Tibial nerve (tissue), 3 donors: ENCODE data around the gene IPMK.

Experiments
- POLR2A ChIP-seq, 2 donors: fragments of 450-650 bp; IDR thresholded peaks; one replicate each; pipeline ENCODE4 v1.6.1; 2017; ENCODE audit warnings: antibody characterized with exemption in 2 of 2, mild to moderate bottlenecking in 2 of 2, moderate library complexity in 2 of 2
- TF ChIP-seq, protein P1 (sequence below), 5 experiments: fragments of 200-600 bp in 3 of 5; fragments of 450-650 bp in 2 of 5; sonication (generic) in 3 of 5; IDR thresholded peaks; one replicate each; pipeline ENCODE4 v1.5.1; 2016 to 2019; ENCODE audit warnings: antibody characterized with exemption in 5 of 5, mild to moderate bottlenecking in 3 of 5, moderate library complexity in 2 of 5

DNA sequence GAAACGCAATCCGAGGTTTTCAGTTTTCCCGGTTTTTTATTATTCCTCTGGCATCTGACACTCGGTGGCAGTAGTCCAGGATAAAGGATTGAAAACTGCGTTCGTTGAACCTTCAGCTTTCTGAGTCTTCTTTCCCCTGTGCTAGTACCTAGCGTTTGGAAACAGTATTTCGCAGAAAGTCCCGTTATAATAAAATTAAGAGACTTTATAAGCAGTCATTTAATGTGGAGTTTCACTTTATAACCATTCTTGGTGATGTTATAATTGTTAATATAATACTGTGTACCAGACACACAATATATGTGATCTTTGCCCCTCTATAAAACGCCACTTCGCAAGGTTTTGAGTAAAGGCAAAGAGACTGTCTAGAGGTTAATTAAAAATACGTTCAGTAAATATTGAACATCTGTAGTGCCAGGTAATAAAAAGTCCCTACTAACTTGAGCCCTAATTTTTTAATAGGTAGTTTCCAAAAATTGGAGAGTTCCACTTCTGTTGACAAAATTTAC lies 2.1 kb upstream of the IPMK start:
- TF ChIP-seq, protein P1, sequence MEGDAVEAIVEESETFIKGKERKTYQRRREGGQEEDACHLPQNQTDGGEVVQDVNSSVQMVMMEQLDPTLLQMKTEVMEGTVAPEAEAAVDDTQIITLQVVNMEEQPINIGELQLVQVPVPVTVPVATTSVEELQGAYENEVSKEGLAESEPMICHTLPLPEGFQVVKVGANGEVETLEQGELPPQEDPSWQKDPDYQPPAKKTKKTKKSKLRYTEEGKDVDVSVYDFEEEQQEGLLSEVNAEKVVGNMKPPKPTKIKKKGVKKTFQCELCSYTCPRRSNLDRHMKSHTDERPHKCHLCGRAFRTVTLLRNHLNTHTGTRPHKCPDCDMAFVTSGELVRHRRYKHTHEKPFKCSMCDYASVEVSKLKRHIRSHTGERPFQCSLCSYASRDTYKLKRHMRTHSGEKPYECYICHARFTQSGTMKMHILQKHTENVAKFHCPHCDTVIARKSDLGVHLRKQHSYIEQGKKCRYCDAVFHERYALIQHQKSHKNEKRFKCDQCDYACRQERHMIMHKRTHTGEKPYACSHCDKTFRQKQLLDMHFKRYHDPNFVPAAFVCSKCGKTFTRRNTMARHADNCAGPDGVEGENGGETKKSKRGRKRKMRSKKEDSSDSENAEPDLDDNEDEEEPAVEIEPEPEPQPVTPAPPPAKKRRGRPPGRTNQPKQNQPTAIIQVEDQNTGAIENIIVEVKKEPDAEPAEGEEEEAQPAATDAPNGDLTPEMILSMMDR (IDR thresholded peaks at IDR 0.05), result no peak
- TF ChIP-seq POLR2A (IDR thresholded peaks at IDR 0.05), result no peak
